Measurements from ENCODE around the gene MPDU1. TPM values are rescaled to one million over a fixed set of nuclear protein-coding genes. Genes with fewer than 3 reads are reported as not detected.
A peak's percentile ranks its signal among the peaks of the same experiment; 100 is the strongest.

The MPDU1 gene
- total and polyA plus RNA-seq, 2 experiments from 2014 or later = 109 to 201 TPM

GRCh38 chr17:7586673-7587419 is 3.2 kb downstream of the MPDU1 start:
- no peaks in the 10 kb centered on the region for H3K36me3 ChIP-seq (replicated peaks; ENCODE audit: insufficient read depth, low read depth)
- no peak overlapping the region for H3K4me2 ChIP-seq
- H3K27ac ChIP-seq = no peak overlapping the region
- H3K4me1 ChIP-seq (ENCODE audit: insufficient read depth) = peaks cover 10% of the 10 kb centered on the region
- H4K20me1 ChIP-seq (ENCODE audit: insufficient read depth, poor library complexity, severe bottlenecking) = no peaks in the 10 kb centered on the region
- H3K27me3 ChIP-seq = no peaks in the 10 kb centered on the region
- no peaks in the 10 kb centered on the region for H3K9me3 ChIP-seq (ENCODE audit: low read depth)
- 91% methylated on average over 9 of the region's 9 CpGs for WGBS (ENCODE audit: low lambda C conversion rate, missing lambda C conversion rate)
- H2AFZ ChIP-seq = no peak overlapping the region
- DNase-seq (ENCODE audit: low spot score) = peak; percentile 50
- peak; percentile 19 for TF ChIP-seq CTCF (IDR thresholded peaks at IDR 0.05; ENCODE audit: poor library complexity)
- TF ChIP-seq EZH2 (IDR thresholded peaks at IDR 0.05; ENCODE audit: borderline replicate concordance) = no peak
- H3K79me2 ChIP-seq = peaks cover 36% of the 10 kb centered on the region
- H3K4me3 ChIP-seq = no peak overlapping the region
- no peaks in the 10 kb centered on the region for H3K9me2 ChIP-seq (replicated peaks; ENCODE audit: insufficient read depth)

GRCh38 chr17:7587420-7588151 is 3.9 kb downstream of the MPDU1 start:
- no peaks in the 10 kb centered on the region for H4K20me1 ChIP-seq (ENCODE audit: insufficient read depth, poor library complexity, severe bottlenecking)
- H3K27me3 ChIP-seq = no peaks in the 10 kb centered on the region
- no peak for DNase-seq (ENCODE audit: low spot score)
- TF ChIP-seq EZH2phosphoT487 (IDR thresholded peaks at IDR 0.05; ENCODE audit: low read depth, severe bottlenecking, unreplicated experiment) (no peak), EZH2 (IDR thresholded peaks at IDR 0.05; ENCODE audit: borderline replicate concordance) (no peak), CTCF (IDR thresholded peaks at IDR 0.05; ENCODE audit: poor library complexity) (no peak)
- H3K27ac ChIP-seq = no peak overlapping the region
- H3K79me2 ChIP-seq = peaks cover 29% of the 10 kb centered on the region
- no peak overlapping the region for H3K4me2 ChIP-seq
- H3K4me1 ChIP-seq (ENCODE audit: insufficient read depth) = peaks cover 7% of the 10 kb centered on the region
- no peak overlapping the region for H2AFZ ChIP-seq
- no peak overlapping the region for H3K4me3 ChIP-seq
- 85% methylated on average over 12 of the region's 12 CpGs for WGBS (ENCODE audit: low lambda C conversion rate, missing lambda C conversion rate)
- H3K36me3 ChIP-seq (replicated peaks; ENCODE audit: insufficient read depth, low read depth) = no peaks in the 10 kb centered on the region
- H3K9me2 ChIP-seq (replicated peaks; ENCODE audit: insufficient read depth) = no peaks in the 10 kb centered on the region
- H3K9me3 ChIP-seq (ENCODE audit: low read depth) = no peaks in the 10 kb centered on the region

- Histone ChIP-seq H3K27ac (no peak overlapping the region), H3K79me2 (peaks cover 22% of the 10 kb centered on the region), H3K4me3 (no peak overlapping the region), H3K4me1 (ENCODE audit: insufficient read depth) (no peaks in the 10 kb centered on the region), H3K4me2 (no peak overlapping the region), H2AFZ (no peak overlapping the region), H3K9me3 (ENCODE audit: low read depth) (no peaks in the 10 kb centered on the region), H4K20me1 (ENCODE audit: insufficient read depth, poor library complexity, severe bottlenecking) (no peaks in the 10 kb centered on the region), H3K36me3 (replicated peaks; ENCODE audit: insufficient read depth, low read depth) (no peaks in the 10 kb centered on the region), H3K27me3 (no peaks in the 10 kb centered on the region), H3K9me2 (replicated peaks; ENCODE audit: insufficient read depth) (no peaks in the 10 kb centered on the region)
- DNase-seq (ENCODE audit: low spot score) = no peak
- 95% methylated on average over 27 of the region's 30 CpGs for WGBS (ENCODE audit: low lambda C conversion rate, missing lambda C conversion rate)
- TF ChIP-seq EZH2phosphoT487 (IDR thresholded peaks at IDR 0.05; ENCODE audit: low read depth, severe bottlenecking, unreplicated experiment) (no peak), EZH2 (IDR thresholded peaks at IDR 0.05; ENCODE audit: borderline replicate concordance) (no peak), CTCF (IDR thresholded peaks at IDR 0.05; ENCODE audit: poor library complexity) (no peak)
Measured at GRCh38 chr17:7588553-7589203, 5.0 kb downstream of the MPDU1 start.

All from hepatocyte (in vitro differentiated cells).